Right lobe of liver (tissue), 6 donors: ENCODE measurements around the gene PSMD14. TPM values are rescaled to one million over a fixed set of nuclear protein-coding genes. Genes with fewer than 3 reads are reported as not detected.
"Not testable (repeated sequence)": the region's sequence is repeated elsewhere in the genome, so short reads cannot be mapped to it uniquely, and the experiment has no call there.

Source experiments
- ATAC-seq, 4 donors: fragments of 200-7000 bp; cut with Tn5 transposase; one replicate each; pipeline ENCODE4 v1.9.1; 2020; ENCODE audit warnings: mild to moderate bottlenecking in 4 of 4, moderate library complexity in 4 of 4
- DNase-seq, 3 donors: peaks; one replicate each; pipeline ENCODE4 v3.0.0-alpha.2; 2020
- H3K27ac ChIP-seq, 3 donors: fragments of 200-600 bp; one replicate each; pipeline ENCODE4 v1.8.0; 2022
- H3K27me3 ChIP-seq, 2 donors: fragments of 200-600 bp; one replicate each; pipeline ENCODE4 v1.8.0; 2022
- H3K36me3 ChIP-seq, 4 donors: fragments of 200-600 bp; sonication (generic) in 1 of 4; one replicate each; pipeline versions ENCODE4 v1.5.1 to v1.8.0; 2017 to 2022; ENCODE audit warnings: control low read depth in 1 of 4
- H3K4me1 ChIP-seq, 4 donors: fragments of 200-600 bp; sonication (generic) in 1 of 4; one replicate each; pipeline versions ENCODE4 v1.5.1 to v1.8.0; 2017 to 2022; ENCODE audit warnings: control low read depth in 1 of 4
- H3K4me3 ChIP-seq, 3 donors: fragments of 200-600 bp; one replicate each; pipeline ENCODE4 v1.8.0; 2022
- H3K9me3 ChIP-seq, 4 donors: fragments of 200-600 bp; sonication (generic) in 1 of 4; one replicate each; pipeline versions ENCODE4 v1.5.1 to v1.8.0; 2017 to 2022; ENCODE audit warnings: control low read depth in 1 of 4
- POLR2A ChIP-seq: fragments of 450-650 bp; IDR thresholded peaks from one replicate; pipeline ENCODE4 v1.6.1; 2017; ENCODE audit warnings: antibody characterized with exemption, mild to moderate bottlenecking
- WGBS: methylation state at CpG from one replicate; pipeline ENCODE4 v1.1.6; 2018; ENCODE audit warnings: low coverage, low lambda C conversion rate; ENCODE audit not compliant: insufficient coverage; ENCODE audit errors: missing lambda C conversion rate; 5-methylcytosine and 5-hydroxymethylcytosine counted together
- intact Hi-C, 2 donors: fragments of 100-400 bp; cut with DNase I; formaldehyde crosslinking; loops; one replicate each; pipeline versions ENCODE4 v1.11.2 to v1.14.1; 2022
- long read RNA-seq: library from polyadenylated mRNA; unstranded; transcript quantifications from one replicate; pipeline ENCODE4 v2.0.0, GENCODE V29; 2019
- total RNA-seq, 6 experiments: library from RNA; depleted of rRNA in 2 of 6; stranded (reverse); fragments of >200 nt in 2 of 6; fragmentation: NEBNext Ultra II Directional in 3 of 6; extraction: Animal tissue kit (Norgen Biotek cat#: 25700) in 3 of 6; gene quantifications; one replicate each; pipeline versions ENCODE4 v1.1.0 to v1.2.4, GENCODE V29; 2016 to 2023
- TF ChIP-seq, protein P1 (sequence below), 4 donors: fragments of 200-600 bp in 3 of 4; fragments of 450-650 bp in 1 of 4; IDR thresholded peaks; one replicate each; pipeline versions ENCODE4 v1.5.1 to v1.8.0; 2016 to 2022; ENCODE audit warnings: antibody characterized with exemption in 4 of 4, mild to moderate bottlenecking in 2 of 4
- donor health status: DM: no; HTN: yes; CAD: no.
- donor health status: DM: no; HTN: no; CAD: no.
- donor health status: DM: no; HTN: no; CAD: no.
- donor health status: DM: no; HTN: yes; CAD: no.
- donor health status: DM: no; HTN: yes; CAD: no.

PSMD14 gene
- 10 to 100 TPM; 18.7 to 61.8 (median 24.9) TPM for total RNA-seq
- long read RNA-seq, transcript PSMD14-201 (12 exons, 1,954 nt), result major isoform, 15 of 16 reads
- long read RNA-seq, partial matches to known transcripts, result 1 of 16 reads
- long read RNA-seq, other reads (novel, unspliced or antisense), result 0 of 16 reads

DNA sequence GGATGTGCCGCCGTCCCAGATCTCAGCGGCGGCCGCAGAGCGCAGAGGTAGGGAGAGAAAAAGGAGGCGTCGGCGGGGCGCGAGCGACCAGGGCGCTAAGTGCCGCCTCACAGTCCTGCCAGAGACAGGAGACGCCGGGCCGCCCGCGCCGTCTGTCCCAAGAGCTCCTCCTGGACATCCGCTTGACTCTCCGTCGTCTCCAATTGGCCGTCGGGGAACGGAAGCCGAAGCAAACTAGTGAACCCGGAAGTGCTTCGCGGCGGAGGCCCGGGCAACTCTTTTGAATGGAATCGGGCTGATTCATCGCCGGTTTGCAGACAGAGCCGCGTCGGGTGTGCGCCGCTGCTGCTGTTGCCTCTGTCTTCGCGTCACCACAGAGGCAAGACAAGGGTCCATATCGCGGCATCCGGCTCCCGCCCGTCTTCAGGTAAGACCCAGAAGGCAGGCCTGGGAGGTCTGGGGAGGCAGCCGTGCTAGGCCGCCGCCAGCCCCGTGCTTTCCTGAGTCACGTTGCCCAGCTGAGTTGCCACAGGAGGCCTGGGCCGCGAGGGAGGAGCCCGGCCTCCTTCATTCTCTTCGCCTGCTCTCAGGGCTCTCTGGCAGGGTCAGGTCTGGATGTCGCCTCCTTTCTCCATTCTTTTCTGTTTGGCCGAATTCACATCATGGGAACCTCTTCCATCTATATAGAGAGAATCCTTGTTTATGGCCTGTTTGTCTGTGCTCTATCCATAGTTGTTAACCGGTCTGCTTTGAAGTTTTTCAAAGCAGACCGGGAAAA, at the start of gene PSMD14:
Gene PSMD14, plus strand, starts transcription at position 248 of the 778 bp plus-strand sequence. CDS start 10,401 bp downstream, outside the sequence.
- WGBS, result 1% methylated on average over 20 of the region's 60 CpGs
- Histone ChIP-seq H3K4me1 (peaks cover 0 to 8% (median 4%) of the 10 kb centered on the region in 4 donors), H3K36me3 (no peaks in the 10 kb centered on the region), H3K27me3 (no peaks in the 10 kb centered on the region), H3K9me3 (no peaks in the 10 kb centered on the region), H3K4me3 (peak within 1 kb of the TSS; percentile 64 to 78 (median 74)), H3K27ac (peak within 1 kb of the TSS; percentile 52 to 77 (median 60))
- TF ChIP-seq, protein P1, sequence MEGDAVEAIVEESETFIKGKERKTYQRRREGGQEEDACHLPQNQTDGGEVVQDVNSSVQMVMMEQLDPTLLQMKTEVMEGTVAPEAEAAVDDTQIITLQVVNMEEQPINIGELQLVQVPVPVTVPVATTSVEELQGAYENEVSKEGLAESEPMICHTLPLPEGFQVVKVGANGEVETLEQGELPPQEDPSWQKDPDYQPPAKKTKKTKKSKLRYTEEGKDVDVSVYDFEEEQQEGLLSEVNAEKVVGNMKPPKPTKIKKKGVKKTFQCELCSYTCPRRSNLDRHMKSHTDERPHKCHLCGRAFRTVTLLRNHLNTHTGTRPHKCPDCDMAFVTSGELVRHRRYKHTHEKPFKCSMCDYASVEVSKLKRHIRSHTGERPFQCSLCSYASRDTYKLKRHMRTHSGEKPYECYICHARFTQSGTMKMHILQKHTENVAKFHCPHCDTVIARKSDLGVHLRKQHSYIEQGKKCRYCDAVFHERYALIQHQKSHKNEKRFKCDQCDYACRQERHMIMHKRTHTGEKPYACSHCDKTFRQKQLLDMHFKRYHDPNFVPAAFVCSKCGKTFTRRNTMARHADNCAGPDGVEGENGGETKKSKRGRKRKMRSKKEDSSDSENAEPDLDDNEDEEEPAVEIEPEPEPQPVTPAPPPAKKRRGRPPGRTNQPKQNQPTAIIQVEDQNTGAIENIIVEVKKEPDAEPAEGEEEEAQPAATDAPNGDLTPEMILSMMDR (IDR thresholded peaks at IDR 0.05), result no peak
- peak; percentile 86 for TF ChIP-seq POLR2A
- intact Hi-C loops, result no loop called here
- DNase-seq (peak; percentile 94 to 96 (median 95)), ATAC-seq (peak; percentile 98 to 99 (median 98))

DNA sequence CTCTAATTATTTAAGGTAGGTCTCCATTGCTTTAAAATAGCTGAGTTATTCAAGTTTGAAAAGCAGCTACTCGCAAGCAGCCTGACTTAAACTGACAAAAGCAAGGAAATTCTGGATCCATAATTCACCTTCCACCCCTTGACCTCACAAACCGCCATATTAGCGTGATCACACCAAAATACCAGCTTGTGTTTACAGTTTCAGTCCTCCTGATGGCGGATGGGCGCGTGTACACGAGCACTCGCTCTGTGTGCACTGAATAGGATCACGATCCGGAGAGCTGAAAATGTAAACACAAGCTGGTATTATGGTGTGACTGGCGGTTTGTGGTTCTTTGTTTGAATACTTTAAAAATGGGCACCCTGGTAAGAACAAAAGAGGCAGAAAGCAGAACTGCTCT, 42.4 kb upstream of the PSMD14 start:
- intact Hi-C loops, result no loop called here
- DNase-seq, result no peak
- no peaks in the 10 kb centered on the region for H3K27me3 ChIP-seq
- H3K4me3 ChIP-seq, result no peak overlapping the region
- TF ChIP-seq, protein P1 (IDR thresholded peaks at IDR 0.05), result no peak
- TF ChIP-seq POLR2A, result no peak
- no peaks in the 10 kb centered on the region for H3K4me1 ChIP-seq
- 93% methylated on average over 11 of the region's 11 CpGs for WGBS
- ATAC-seq, result no peak
- no peaks in the 10 kb centered on the region for H3K36me3 ChIP-seq
- H3K9me3 ChIP-seq, result no peaks in the 10 kb centered on the region
- H3K27ac ChIP-seq, result no peak overlapping the region

DNA sequence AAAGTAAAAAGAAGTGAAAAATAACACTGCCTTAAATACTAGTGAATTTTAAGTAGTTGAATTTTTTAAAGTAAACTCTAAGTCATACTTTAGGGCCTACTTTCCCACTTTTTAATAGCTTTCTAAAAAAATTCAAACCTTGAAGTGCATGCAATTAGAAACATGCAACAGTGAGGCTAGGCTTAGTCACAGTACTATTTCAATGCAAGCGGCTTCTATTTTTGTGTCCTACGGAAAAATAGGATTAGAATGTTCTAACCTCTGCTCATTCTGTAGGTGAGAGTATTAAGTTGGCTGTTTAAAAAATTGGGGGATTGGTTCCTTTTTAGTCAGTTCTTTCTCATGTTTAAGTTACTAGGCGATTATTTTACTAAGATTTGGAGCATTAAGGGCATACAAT, 39.1 kb upstream of the PSMD14 start:
- DNase-seq (no peak), ATAC-seq (no peak)
- Histone ChIP-seq H3K27ac (no peak overlapping the region), H3K27me3 (no peaks in the 10 kb centered on the region), H3K9me3 (no peaks in the 10 kb centered on the region), H3K4me1 (no peaks in the 10 kb centered on the region), H3K4me3 (no peak overlapping the region), H3K36me3 (no peaks in the 10 kb centered on the region)
- 92% methylated on average over 2 of the region's 3 CpGs for WGBS
- intact Hi-C loops, result no loop called here
- TF ChIP-seq, protein P1 (IDR thresholded peaks at IDR 0.05), result no peak
- no peak for TF ChIP-seq POLR2A

DNA sequence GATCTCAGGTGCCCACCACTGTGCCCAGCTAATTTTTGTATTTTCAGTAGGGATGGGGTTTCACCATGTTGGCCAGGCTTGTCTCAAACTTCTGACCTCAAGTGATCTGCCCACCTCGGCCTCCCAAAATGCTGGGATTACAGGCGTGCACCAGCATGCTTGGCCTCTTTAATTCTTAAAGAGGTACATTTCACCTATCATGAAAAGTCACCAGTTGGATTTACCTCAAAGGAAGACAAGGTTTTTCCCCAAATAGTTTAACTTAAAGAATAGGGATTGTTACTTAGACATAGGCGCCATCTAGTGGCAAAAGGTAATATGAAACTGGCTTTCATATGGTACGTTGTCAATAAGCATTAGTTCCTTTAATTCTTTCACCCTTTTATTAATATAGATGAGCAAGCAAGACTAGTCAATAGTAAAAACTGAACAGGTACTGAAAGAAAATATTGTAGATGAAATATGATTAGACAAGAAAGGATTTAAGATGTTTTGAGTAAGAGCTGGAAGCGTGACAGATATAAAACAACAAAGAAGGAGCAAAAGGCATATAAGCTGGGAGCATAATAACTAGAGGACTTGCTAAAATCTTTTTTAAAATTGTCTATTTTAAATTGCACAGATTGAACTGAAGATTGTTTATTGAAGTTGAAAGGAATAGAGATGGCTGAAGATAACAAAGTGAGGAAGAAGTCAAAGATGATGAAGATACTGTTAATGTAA, 35.0 kb upstream of the PSMD14 start:
- no peaks in the 10 kb centered on the region for H3K36me3 ChIP-seq
- ATAC-seq, result peak; percentile 57 to 81 (median 76)
- no peak for DNase-seq
- no peak for TF ChIP-seq POLR2A
- TF ChIP-seq, protein P1 (IDR thresholded peaks at IDR 0.05), result peak; percentile 76 to 82 (median 80)
- intact Hi-C loops, result no loop called here
- no peak overlapping the region for H3K4me3 ChIP-seq
- WGBS, result 39% methylated on average over 5 of the region's 5 CpGs
- H3K9me3 ChIP-seq, result no peaks in the 10 kb centered on the region
- H3K4me1 ChIP-seq, result no peaks in the 10 kb centered on the region
- no peaks in the 10 kb centered on the region for H3K27me3 ChIP-seq
- no peak overlapping the region for H3K27ac ChIP-seq

DNA sequence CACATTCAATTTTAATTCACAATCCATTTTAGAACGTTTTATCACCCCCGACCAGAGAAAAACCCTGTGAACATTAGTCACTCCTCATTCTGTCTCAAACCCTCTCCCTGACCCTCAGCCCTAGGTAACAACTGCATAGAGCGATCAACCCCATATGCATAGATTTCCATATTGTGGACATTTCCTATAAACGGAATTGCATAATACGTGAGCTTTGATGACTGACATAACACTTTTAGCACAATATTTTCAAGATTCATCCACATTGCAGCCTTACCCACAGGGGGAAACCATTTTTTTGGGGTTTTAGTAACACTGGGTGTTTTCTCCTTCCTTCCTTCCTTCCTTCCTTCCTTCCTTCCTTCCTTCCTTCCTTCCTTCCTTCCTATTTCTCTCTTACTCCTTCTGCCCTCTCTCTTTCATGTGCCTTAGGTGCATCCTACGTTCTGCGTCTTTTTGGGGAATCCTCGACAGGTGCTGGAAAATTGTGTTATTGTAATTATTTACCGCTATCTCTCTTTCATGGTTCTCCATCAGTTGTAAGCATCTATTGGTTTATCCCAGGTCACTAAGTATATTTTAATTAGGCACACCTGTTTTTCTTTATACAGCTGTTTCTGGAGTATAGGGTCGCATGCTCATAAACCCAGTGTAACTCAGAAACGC, 29.5 kb upstream of the PSMD14 start:
- H3K36me3 ChIP-seq, H3K27ac ChIP-seq, ATAC-seq, H3K27me3 ChIP-seq, intact Hi-C loops, H3K4me1 ChIP-seq, H3K4me3 ChIP-seq, DNase-seq, H3K9me3 ChIP-seq: not testable (repeated sequence)
- WGBS, result 44% methylated on average over 11 of the region's 11 CpGs

DNA sequence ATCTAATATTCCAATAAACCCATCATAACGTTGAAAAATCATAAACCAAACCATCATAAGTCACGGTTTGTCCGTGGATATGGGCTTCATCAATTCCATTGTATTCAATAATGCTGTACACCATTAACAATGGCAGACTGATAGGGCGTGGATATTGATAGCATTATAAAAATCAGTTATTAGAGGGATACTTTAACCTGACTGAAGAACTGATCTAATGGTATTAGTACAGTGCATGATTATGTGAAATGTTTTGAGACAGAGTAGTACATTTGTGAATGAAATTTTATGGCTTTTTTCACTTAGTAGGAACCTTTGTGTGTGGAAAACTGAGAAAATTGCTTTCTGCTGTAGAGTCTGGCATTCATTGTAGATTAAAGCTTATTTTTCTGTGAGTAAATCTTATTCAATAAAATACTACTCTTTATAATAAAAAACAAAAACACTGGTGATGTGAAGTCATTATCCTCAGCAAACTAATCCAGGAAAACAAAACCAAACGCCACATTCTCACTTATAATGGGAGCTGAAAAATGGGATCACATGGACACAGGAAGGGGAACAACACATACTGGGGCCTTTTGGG, 28.9 kb upstream of the PSMD14 start:
- H3K4me1 ChIP-seq, H3K36me3 ChIP-seq, H3K27ac ChIP-seq, DNase-seq, H3K9me3 ChIP-seq, intact Hi-C loops, ATAC-seq, H3K27me3 ChIP-seq, H3K4me3 ChIP-seq: not testable (repeated sequence)
- 54% methylated on average over 5 of the region's 5 CpGs for WGBS
